Stomach (tissue), 9 donors: Measurements from ENCODE around the gene PDLIM5. TPM values are rescaled to one million over a fixed set of nuclear protein-coding genes. Genes with fewer than 3 reads are reported as not detected.

Experiments
- DNase-seq, 2 donors: peaks; one replicate each; pipeline versions ENCODE4 v3.0.0 to v3.0.0-alpha.2; 2013 to 2019
- H3K27ac ChIP-seq, 5 donors: fragments of 200-600 bp in 4 of 5; sonication (generic) in 4 of 5; one replicate each; pipeline ENCODE4 v1.5.1; 2013 to 2019; ENCODE audit warnings: mild to moderate bottlenecking in 1 of 5, moderate library complexity in 1 of 5
- H3K27me3 ChIP-seq, 3 donors: fragments of 200-600 bp; sonication (generic); one replicate each; pipeline ENCODE4 v1.5.1; 2017 to 2019; ENCODE audit warnings: mixed run types in 1 of 3
- H3K36me3 ChIP-seq, 4 donors: fragments of 200-600 bp; sonication (generic); 1 replicate in 3 of 4; 2 replicates in 1 of 4; pipeline ENCODE4 v1.5.1; 2016 to 2019
- H3K4me1 ChIP-seq, 4 donors: fragments of 200-600 bp; sonication (generic); one replicate each; pipeline ENCODE4 v1.5.1; 2016 to 2019
- H3K4me3 ChIP-seq, 4 donors: fragments of 200-600 bp; sonication (generic) in 3 of 4; one replicate each; pipeline ENCODE4 v1.5.1; 2016 to 2019; ENCODE audit warnings: mild to moderate bottlenecking in 1 of 4
- H3K9me3 ChIP-seq, 4 donors: fragments of 200-600 bp; sonication (generic); one replicate each; pipeline ENCODE4 v1.5.1; 2016 to 2019
- CTCF ChIP-seq, 7 experiments: fragments of 450-650 bp in 4 of 7; fragments of 200-600 bp in 3 of 7; sonication (generic) in 3 of 7; IDR thresholded peaks; one replicate each; pipeline ENCODE4 v1.5.1; 2016 to 2019; ENCODE audit warnings: antibody characterized with exemption in 7 of 7, control low read depth in 2 of 7, mild to moderate bottlenecking in 1 of 7
- EP300 ChIP-seq: sonication (generic); formaldehyde crosslinking; IDR thresholded peaks from one replicate; pipeline ENCODE4 v1.6.1; 2017; ENCODE audit warnings: antibody characterized with exemption
- POLR2A ChIP-seq, 4 donors: fragments of 450-650 bp; IDR thresholded peaks; one replicate each; pipeline ENCODE4 v1.6.1; 2016; ENCODE audit warnings: antibody characterized with exemption in 4 of 4, control low read depth in 2 of 4, mild to moderate bottlenecking in 1 of 4, moderate library complexity in 1 of 4
- POLR2AphosphoS5 ChIP-seq, 3 donors: sonication (generic); formaldehyde crosslinking; IDR thresholded peaks; one replicate each; pipeline ENCODE4 v1.6.1; 2016; ENCODE audit warnings: antibody characterized with exemption in 3 of 3
- WGBS, 5 donors: extraction: QIAGEN DNeasy Blood & Tissue Kit in 3 of 5; methylation state at CpG; one replicate each; pipeline versions ENCODE4 v1.1.5 to v1.1.7; 2013 to 2018; 5-methylcytosine and 5-hydroxymethylcytosine counted together
- intact Hi-C: fragments of 100-400 bp; cut with DNase I; formaldehyde crosslinking; loops from one replicate; pipeline ENCODE4 v1.15.1; 2023; ENCODE audit warnings: low total_unique reads
- polyA plus RNA-seq, 3 donors: library from polyadenylated mRNA; stranded (reverse); fragments of 200-250 nt; gene quantifications; one replicate each; pipeline ENCODE4 v1.2.3, GENCODE V29; 2013
- total RNA-seq, 5 donors: library from RNA; depleted of rRNA; stranded (reverse); fragments of >200 nt; gene quantifications; one replicate each; pipeline versions ENCODE4 v1.1.0 to v1.2.3, GENCODE V29; 2014 to 2016
- donor health status: healthy with polysubstance abuse.
- donor health status: Bipolar disorder and iron deficiency.
- donor health status: healthy.

Gene PDLIM5
- total and polyA plus RNA-seq, 8 donors, result 23.7 to 311 (median 40.3) TPM

- H3K4me3 ChIP-seq, result no peak overlapping the region
- TF ChIP-seq EP300, result no peak
- TF ChIP-seq POLR2AphosphoS5 (IDR thresholded peaks at IDR 0.05), result no peak
- TF ChIP-seq POLR2A (IDR thresholded peaks at IDR 0.05), result no peak
- no peak for TF ChIP-seq CTCF (IDR thresholded peaks at IDR 0.05)
- peaks cover 0 to 18% (median 6%) of the 10 kb centered on the region in 4 donors for H3K4me1 ChIP-seq
- DNase-seq, result no peak
- no peak overlapping the region for H3K27ac ChIP-seq
- peaks cover 11 to 43% (median 32%) of the 10 kb centered on the region in 4 donors for H3K36me3 ChIP-seq
- 32 to 51% (median 38%) methylated on average over 2 of the region's 2 CpGs for WGBS, 5 donors
- H3K9me3 ChIP-seq, result no peaks in the 10 kb centered on the region
- intact Hi-C loops, result no loop called here
- H3K27me3 ChIP-seq, result no peaks in the 10 kb centered on the region
Measured at GRCh38 chr4:94590493-94590892, 138.8 kb downstream of the PDLIM5 start.

- no peak overlapping the region for H3K4me3 ChIP-seq
- WGBS, 5 donors, result 88 to 98% (median 95%) methylated on average over 2 of the region's 2 CpGs
- H3K9me3 ChIP-seq, result no peaks in the 10 kb centered on the region
- H3K27ac ChIP-seq, result no peak overlapping the region
- peaks cover 0 to 23% (median 8%) of the 10 kb centered on the region in 4 donors for H3K4me1 ChIP-seq
- no peaks in the 10 kb centered on the region for H3K27me3 ChIP-seq
- intact Hi-C loops, result no loop called here
- no peak for DNase-seq
- H3K36me3 ChIP-seq, result peaks cover 5 to 35% (median 24%) of the 10 kb centered on the region in 4 donors
- no peak for TF ChIP-seq CTCF (IDR thresholded peaks at IDR 0.05)
- no peak for TF ChIP-seq EP300
- no peak for TF ChIP-seq POLR2A (IDR thresholded peaks at IDR 0.05)
- no peak for TF ChIP-seq POLR2AphosphoS5 (IDR thresholded peaks at IDR 0.05)
Measured at GRCh38 chr4:94591289-94591688, 139.5 kb downstream of the PDLIM5 start.

- H3K4me1 ChIP-seq, result peaks cover 0 to 23% (median 8%) of the 10 kb centered on the region in 4 donors
- no peaks in the 10 kb centered on the region for H3K27me3 ChIP-seq
- no peak for TF ChIP-seq EP300
- no peak for TF ChIP-seq POLR2AphosphoS5 (IDR thresholded peaks at IDR 0.05)
- TF ChIP-seq POLR2A (IDR thresholded peaks at IDR 0.05), result no peak
- TF ChIP-seq CTCF (IDR thresholded peaks at IDR 0.05), result no peak
- H3K9me3 ChIP-seq, result no peaks in the 10 kb centered on the region
- DNase-seq, result no peak
- 12 to 67% (median 35%) methylated on average over 1 of the region's 1 CpG for WGBS, 5 donors
- H3K4me3 ChIP-seq, result no peak overlapping the region
- H3K36me3 ChIP-seq, result peaks cover 5 to 32% (median 12%) of the 10 kb centered on the region in 4 donors
- H3K27ac ChIP-seq, result no peak overlapping the region
- intact Hi-C loops, result no loop called here
Measured at GRCh38 chr4:94595013-94595412, 143.3 kb downstream of the PDLIM5 start.

- WGBS, 5 donors, result 52 to 61% (median 57%) methylated on average over 5 of the region's 5 CpGs
- peak in 1 of 2 donors; percentile 75 for DNase-seq
- Histone ChIP-seq H3K4me3 (no peak overlapping the region), H3K9me3 (no peaks in the 10 kb centered on the region), H3K36me3 (peaks cover 5 to 34% (median 12%) of the 10 kb centered on the region in 4 donors), H3K4me1 (peaks cover 0 to 17% (median 5%) of the 10 kb centered on the region in 4 donors), H3K27me3 (no peaks in the 10 kb centered on the region), H3K27ac (no peak overlapping the region)
- intact Hi-C loops, result no loop called here
- no peak for TF ChIP-seq POLR2A (IDR thresholded peaks at IDR 0.05)
- TF ChIP-seq CTCF (IDR thresholded peaks at IDR 0.05), result peak in 5 of 7 experiments; percentile 43 to 74 (median 58)
Measured at GRCh38 chr4:94595880-94596483, 144.2 kb downstream of the PDLIM5 start.
